HepG2 (cell line): ENCODE measurements around the gene VEGFA. TPM values are rescaled to one million over a fixed set of nuclear protein-coding genes. Genes with fewer than 3 reads are reported as not detected.
A peak's percentile ranks its signal among the peaks of the same experiment; 100 is the strongest.

Experiments used
- ARID2 ChIP-seq: sonication (generic); formaldehyde crosslinking; IDR thresholded peaks from 2 replicates; pipeline ENCODE4 v1.8.1; 2022; ENCODE audit warnings: mild to moderate bottlenecking, missing genetic modification reagents, borderline replicate concordance
- ELF3 ChIP-seq: IDR thresholded peaks from 2 replicates; pipeline ENCODE4 v1.6.1; 2016; ENCODE audit warnings: missing genetic modification reagents, missing compliant biosample characterization
- MED1 ChIP-seq: sonication (generic); formaldehyde crosslinking; IDR thresholded peaks from 2 replicates; pipeline ENCODE4 v1.4.0; 2020; ENCODE audit warnings: missing genetic modification reagents
- NCOR1 ChIP-seq: fragments of 200-600 bp; sonication (generic); IDR thresholded peaks from 2 replicates; pipeline ENCODE4 v1.7.0; 2017; ENCODE audit warnings: antibody characterized with exemption, low read length, borderline replicate concordance
- NFATC3 ChIP-seq: sonication (generic); formaldehyde crosslinking; IDR thresholded peaks from 2 replicates; pipeline ENCODE4 v1.5.1; 2020; ENCODE audit warnings: mild to moderate bottlenecking, missing genetic modification reagents
- NR1H2 ChIP-seq: sonication (generic); formaldehyde crosslinking; IDR thresholded peaks from 2 replicates; pipeline ENCODE4 v1.8.1; 2022; ENCODE audit warnings: low read depth, missing genetic modification reagents, borderline replicate concordance
- RFX5 ChIP-seq: IDR thresholded peaks from 2 replicates; pipeline ENCODE4 v1.6.1; 2011; ENCODE audit warnings: low read depth, low read length, improper control_type of control experiment
- SALL2 ChIP-seq: sonication (generic); formaldehyde crosslinking; IDR thresholded peaks from 2 replicates; pipeline ENCODE4 v1.8.1; 2023; ENCODE audit warnings: mild to moderate bottlenecking, missing genetic modification reagents, inconsistent platforms
- SP4 ChIP-seq: sonication (generic); formaldehyde crosslinking; IDR thresholded peaks from 2 replicates; pipeline ENCODE4 v1.8.1; 2023; ENCODE audit warnings: mild to moderate bottlenecking, missing genetic modification reagents
- SRSF1 ChIP-seq: fragments of 200-400 bp; formaldehyde crosslinking; optimal IDR thresholded peaks from 2 replicates; pipeline ENCODE3; 2017; ENCODE audit warnings: mild to moderate bottlenecking, low read depth, low read length, moderate library complexity
- STAT6 ChIP-seq: sonication (generic); formaldehyde crosslinking; IDR thresholded peaks from 2 replicates; pipeline ENCODE4 v1.4.0; 2020; ENCODE audit warnings: missing genetic modification reagents, mild to moderate bottlenecking, borderline replicate concordance
- TEAD3 ChIP-seq: optimal IDR thresholded peaks from 2 replicates; pipeline ENCODE3; 2016; ENCODE audit warnings: borderline replicate concordance
- TOPORS ChIP-seq: sonication (generic); formaldehyde crosslinking; IDR thresholded peaks from 2 replicates; pipeline ENCODE4 v1.8.0; 2023; ENCODE audit warnings: mild to moderate bottlenecking, missing genetic modification reagents
- ZBTB2 ChIP-seq: sonication (generic); formaldehyde crosslinking; IDR thresholded peaks from 2 replicates; pipeline ENCODE4 v1.8.0; 2022; ENCODE audit warnings: low read depth, missing genetic modification reagents
- ZKSCAN8 ChIP-seq: IDR thresholded peaks from 2 replicates; pipeline ENCODE4 v1.6.1; 2016; ENCODE audit warnings: borderline replicate concordance, missing genetic modification reagents, missing compliant biosample characterization
- ZNF776 ChIP-seq: sonication (generic); formaldehyde crosslinking; IDR thresholded peaks from 2 replicates; pipeline ENCODE4 v1.4.0; 2020; ENCODE audit warnings: mild to moderate bottlenecking, missing genetic modification reagents
- ZNF878 ChIP-seq: sonication (generic); formaldehyde crosslinking; IDR thresholded peaks from 2 replicates; pipeline ENCODE4 v1.8.1; 2023; ENCODE audit warnings: mild to moderate bottlenecking, missing genetic modification reagents, moderate library complexity
- ZNF883 ChIP-seq: sonication (generic); formaldehyde crosslinking; IDR thresholded peaks from 2 replicates; pipeline ENCODE4 v1.5.1; 2020; ENCODE audit warnings: mild to moderate bottlenecking, missing genetic modification reagents; ENCODE audit errors: not compliant biosample characterization
- ZSCAN9 ChIP-seq: IDR thresholded peaks from 2 replicates; pipeline ENCODE4 v1.6.1; 2016; ENCODE audit warnings: borderline replicate concordance
- polyA plus RNA-seq, 8 experiments: library from polyadenylated mRNA; depleted of rRNA in 3 of 8; stranded (reverse) in 7 of 8; unstranded in 1 of 8; fragments of >200 nt; fragmentation: Illumina TruSeq in 4 of 8; extraction: Trizol in 4 of 8; gene quantifications; 2 replicates each; pipeline versions ENCODE4 v1.2.1 to v1.2.3, GENCODE V29; 2011 to 2016; ENCODE audit warnings: low read depth in 4 of 8, missing spikeins in 1 of 8, mixed read lengths in 1 of 8; ENCODE audit not compliant: insufficient read depth in 1 of 8
- total RNA-seq, 5 experiments: library from RNA; depleted of rRNA; stranded (reverse); fragments of >200 nt; fragmentation: Illumina TruSeq; extraction: Trizol; gene quantifications; 2 replicates each; pipeline ENCODE4 v1.2.3, GENCODE V29; 2016; ENCODE audit warnings: low read depth in 1 of 5
- TF ChIP-seq, protein P1 (sequence below): sonication (generic); formaldehyde crosslinking; IDR thresholded peaks from 2 replicates; pipeline ENCODE4 v1.4.0; 2020; ENCODE audit warnings: missing genetic modification reagents

VEGFA gene
- total and polyA plus RNA-seq, 2 of the 13 experiments (the other 11 are each of a cell fraction or from before 2014, with no cell fraction given), result 68.1 to 629 TPM

DNA sequence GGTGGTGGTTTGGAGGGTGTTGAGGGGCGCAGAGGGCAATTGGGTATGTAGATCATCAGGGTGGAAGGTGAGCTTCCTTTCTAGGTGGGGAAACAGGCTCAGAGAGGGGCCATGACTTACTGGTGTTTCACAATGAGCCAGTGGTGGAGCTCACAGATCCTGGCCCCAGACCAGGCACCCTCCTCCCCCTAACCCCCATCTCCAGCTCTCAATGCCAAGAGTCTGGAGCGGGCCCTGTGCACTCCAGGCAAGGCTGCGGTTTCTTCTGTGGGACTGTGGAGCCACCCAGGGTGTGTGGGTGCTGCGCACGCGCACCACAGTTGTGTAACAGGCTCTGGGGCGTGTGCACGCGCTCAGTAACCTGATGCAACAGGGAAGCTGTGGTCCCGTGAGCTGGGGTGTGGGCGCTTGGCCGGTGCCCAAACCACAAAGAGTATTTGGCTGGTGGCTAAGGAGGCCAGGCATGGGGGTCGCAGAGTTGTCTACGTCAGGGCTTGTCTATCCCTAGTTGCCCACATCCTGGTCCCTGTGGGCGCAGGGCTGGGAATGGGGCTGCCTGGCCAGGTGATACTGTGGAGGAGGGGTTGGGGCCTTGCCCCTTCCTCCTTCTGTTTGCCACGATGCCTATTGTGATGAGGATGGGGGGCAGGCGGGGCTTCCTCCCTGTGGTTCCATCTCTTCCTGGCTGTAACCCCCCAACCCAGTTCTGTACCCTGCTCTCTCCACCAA, 44.9 kb upstream of the VEGFA start (continued):
- TF ChIP-seq ZBTB2 (CRISPR knock-in tag) (no peak), SALL2 (CRISPR knock-in tag) (peak; percentile 73), NCOR1 (no peak), SRSF1 (no peak), ZNF776 (CRISPR knock-in tag) (no peak), ARID2 (CRISPR knock-in tag) (no peak), ZNF883 (CRISPR knock-in tag) (peak; percentile 58), NR1H2 (CRISPR knock-in tag) (no peak), TOPORS (no peak), ELF3 (peak; percentile 94), ZNF878 (CRISPR knock-in tag) (peak; percentile 47; the same call in 1 of the 2 replicates), ZSCAN9 (CRISPR knock-in tag) (peak; percentile 78), STAT6 (CRISPR knock-in tag) (no peak), NFATC3 (CRISPR knock-in tag) (no peak), ZKSCAN8 (peak; percentile 88; the same call in 1 of the 2 replicates), MED1 (CRISPR knock-in tag) (peak; percentile 87), TEAD3 (CRISPR knock-in tag) (peak; percentile 86), SP4 (CRISPR knock-in tag) (0 out of 2 replicates have a peak, but pooled peaks have one; percentile 30), RFX5 (no peak)
- TF ChIP-seq, protein P1, sequence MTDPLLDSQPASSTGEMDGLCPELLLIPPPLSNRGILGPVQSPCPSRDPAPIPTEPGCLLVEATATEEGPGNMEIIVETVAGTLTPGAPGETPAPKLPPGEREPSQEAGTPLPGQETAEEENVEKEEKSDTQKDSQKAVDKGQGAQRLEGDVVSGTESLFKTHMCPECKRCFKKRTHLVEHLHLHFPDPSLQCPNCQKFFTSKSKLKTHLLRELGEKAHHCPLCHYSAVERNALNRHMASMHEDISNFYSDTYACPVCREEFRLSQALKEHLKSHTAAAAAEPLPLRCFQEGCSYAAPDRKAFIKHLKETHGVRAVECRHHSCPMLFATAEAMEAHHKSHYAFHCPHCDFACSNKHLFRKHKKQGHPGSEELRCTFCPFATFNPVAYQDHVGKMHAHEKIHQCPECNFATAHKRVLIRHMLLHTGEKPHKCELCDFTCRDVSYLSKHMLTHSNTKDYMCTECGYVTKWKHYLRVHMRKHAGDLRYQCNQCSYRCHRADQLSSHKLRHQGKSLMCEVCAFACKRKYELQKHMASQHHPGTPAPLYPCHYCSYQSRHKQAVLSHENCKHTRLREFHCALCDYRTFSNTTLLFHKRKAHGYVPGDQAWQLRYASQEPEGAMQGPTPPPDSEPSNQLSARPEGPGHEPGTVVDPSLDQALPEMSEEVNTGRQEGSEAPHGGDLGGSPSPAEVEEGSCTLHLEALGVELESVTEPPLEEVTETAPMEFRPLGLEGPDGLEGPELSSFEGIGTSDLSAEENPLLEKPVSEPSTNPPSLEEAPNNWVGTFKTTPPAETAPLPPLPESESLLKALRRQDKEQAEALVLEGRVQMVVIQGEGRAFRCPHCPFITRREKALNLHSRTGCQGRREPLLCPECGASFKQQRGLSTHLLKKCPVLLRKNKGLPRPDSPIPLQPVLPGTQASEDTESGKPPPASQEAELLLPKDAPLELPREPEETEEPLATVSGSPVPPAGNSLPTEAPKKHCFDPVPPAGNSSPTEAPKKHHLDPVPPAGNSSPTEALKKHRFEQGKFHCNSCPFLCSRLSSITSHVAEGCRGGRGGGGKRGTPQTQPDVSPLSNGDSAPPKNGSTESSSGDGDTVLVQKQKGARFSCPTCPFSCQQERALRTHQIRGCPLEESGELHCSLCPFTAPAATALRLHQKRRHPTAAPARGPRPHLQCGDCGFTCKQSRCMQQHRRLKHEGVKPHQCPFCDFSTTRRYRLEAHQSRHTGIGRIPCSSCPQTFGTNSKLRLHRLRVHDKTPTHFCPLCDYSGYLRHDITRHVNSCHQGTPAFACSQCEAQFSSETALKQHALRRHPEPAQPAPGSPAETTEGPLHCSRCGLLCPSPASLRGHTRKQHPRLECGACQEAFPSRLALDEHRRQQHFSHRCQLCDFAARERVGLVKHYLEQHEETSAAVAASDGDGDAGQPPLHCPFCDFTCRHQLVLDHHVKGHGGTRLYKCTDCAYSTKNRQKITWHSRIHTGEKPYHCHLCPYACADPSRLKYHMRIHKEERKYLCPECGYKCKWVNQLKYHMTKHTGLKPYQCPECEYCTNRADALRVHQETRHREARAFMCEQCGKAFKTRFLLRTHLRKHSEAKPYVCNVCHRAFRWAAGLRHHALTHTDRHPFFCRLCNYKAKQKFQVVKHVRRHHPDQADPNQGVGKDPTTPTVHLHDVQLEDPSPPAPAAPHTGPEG (CRISPR knock-in tag), result no peak
